Endometrium (tissue), 2 donors: ENCODE results near the gene RAP1GAP2.

Experiments
- FAIRE-seq: peaks from 2 replicates; lab custom pipeline; 2012; peaks lifted over from hg19 to GRCh38; lab: Jason Lieb, UNC
- donor health status: control.
- donor health status: control.

The RAP1GAP2 gene

DNA sequence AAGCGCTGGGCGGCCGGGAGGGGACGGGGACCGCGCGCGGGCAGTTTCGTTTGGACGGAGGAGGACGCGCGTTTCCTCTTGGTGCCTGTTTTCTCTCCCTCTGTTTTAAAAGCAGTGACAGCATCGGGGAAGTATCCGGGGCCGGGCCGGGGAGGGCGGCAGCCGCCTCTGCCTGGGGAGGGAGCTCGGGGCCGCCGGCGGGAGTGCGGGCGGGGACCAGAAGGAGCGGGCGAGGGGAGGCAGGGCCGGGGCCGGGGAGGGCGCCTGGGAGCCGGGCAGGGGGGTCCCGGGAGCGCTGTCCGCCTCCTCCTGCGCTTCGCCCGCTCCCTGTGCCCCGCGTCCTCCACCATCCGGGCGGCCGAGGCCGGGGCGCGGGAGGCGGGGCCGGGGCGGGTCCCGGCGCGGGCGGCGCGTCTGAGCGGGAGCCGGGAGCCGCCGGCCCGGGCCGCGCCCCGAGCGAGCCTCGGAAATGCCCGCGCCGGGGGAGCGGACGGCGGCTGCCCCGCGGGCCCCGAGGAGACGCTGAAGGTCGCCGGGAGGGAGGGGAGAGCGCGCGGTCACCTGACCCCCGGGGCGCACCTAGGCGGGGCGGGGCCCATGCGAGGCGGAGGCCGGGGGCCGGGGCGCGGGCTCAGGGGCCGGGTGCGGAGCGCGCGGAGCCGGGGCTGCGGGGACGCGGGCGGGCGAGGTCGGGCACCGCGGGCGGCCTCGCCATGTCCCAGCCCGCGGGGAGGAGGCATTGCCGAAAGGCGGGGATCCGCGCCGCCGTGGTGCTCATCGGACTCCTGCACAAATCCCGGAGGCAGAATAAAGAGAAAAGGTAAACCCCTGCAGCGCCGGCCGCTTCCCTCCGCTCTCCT, 57.3 kb downstream of the RAP1GAP2 start:
- FAIRE-seq: no peak

DNA sequence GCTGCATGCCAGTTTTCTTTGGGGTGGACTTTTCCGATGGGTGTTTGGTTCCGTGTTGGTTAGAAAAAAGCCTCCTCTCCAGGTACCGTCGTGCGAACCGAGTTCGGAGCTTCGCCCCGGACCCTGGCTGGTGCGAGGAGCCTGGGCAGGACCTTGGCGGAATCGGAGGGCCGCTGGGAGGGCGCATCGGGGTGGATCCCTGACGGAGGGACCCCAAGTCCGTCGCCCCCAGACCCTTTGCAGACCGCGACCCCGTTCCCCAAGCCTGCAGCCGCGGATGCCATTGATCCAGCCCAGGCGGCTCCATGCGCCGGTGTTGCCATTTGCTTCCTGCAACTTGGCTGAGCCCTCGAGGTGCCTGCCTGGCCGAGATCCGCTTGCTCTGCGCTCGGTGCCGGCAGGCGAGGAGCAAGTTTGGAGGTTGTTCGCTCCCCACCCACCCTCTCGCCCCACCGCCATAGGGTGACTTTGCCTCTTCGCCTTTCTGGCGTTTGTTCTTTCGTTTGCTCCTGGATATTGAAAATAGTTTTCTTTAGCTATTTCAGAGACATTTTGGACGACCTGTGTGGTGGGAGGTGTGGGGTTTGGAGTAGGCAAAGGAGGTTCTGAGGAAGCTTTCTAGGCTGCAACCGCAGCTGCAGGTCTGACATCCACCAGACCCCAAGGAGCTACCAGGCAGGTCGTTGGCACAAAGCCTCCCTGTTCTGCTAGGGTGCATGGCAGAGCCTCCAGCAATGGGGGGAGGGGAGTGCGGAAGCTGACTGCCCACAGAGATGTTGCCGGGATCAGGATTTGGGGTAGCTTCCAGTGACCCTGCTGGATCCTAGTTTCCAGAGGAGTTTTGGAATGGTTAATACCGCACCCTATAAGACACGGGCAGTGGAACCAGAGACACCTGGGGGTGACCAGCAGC, 58.2 kb downstream of the RAP1GAP2 start:
- no peak for FAIRE-seq

DNA sequence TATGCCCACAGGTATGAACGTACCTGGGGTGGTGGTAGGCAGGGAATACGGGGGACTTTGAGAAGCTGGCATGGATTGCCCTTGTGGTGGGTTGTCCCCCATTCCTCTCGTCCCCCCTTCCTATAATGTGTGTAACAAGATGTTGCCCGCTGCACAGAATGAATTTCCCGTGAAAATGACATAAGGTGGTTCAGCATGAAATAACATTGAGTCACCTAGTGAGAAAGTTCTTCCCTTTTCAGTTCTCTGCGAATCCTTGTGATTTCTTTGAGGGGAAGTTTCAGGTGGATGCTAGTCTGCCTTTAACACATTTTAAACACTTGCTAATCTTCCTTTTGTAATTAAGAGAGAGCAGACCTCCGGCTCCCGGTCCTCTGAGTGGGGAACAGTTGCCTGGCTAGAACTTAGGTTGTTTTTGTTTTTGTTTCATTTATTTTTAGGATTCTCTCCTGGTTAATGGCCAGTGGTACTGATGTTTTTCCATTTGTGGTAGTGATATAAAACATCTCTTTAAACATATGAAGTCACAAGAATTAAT, 58.9 kb downstream of the RAP1GAP2 start:
- peak; percentile 53 for FAIRE-seq

DNA sequence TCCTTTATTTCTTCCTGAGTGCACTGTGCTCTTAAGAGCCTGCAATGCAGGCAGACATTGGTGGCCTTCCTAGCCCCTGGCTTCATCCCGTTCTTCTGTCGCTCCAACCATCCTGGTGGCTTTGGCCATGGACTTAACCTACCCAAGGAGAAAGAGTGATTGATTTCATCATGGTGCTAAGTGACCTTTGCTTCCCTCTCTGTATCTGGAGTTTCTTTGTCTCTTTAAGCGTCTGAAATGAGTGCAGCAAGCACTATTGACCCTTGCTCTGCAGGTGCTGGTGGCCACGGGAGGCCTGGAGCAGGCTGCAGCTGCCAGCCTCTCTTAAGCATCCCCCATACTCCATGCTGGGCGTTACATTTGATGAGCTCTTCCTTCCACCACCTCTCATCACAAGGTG, 60.5 kb downstream of the RAP1GAP2 start:
- no peak for FAIRE-seq

DNA sequence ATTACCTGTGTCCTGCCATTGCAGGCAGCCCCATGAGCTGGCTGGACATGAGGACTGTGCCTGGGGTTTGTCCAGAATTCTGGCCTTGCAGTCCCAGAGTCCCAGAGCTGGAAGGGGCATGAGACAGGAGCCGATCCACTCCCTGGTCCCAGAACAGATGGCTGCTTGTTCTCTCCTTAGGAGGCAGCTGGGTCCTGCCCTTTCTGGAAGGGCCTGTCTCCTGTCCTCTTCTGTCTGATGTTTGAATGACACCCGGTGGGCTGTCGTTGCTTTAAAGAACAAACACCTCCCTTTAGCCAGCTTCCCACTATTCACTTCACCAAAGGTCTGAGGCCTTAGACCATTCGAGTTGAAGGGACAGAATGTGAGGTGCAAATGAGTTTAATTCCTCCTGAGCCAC, 63.8 kb downstream of the RAP1GAP2 start:
- FAIRE-seq: no peak

DNA sequence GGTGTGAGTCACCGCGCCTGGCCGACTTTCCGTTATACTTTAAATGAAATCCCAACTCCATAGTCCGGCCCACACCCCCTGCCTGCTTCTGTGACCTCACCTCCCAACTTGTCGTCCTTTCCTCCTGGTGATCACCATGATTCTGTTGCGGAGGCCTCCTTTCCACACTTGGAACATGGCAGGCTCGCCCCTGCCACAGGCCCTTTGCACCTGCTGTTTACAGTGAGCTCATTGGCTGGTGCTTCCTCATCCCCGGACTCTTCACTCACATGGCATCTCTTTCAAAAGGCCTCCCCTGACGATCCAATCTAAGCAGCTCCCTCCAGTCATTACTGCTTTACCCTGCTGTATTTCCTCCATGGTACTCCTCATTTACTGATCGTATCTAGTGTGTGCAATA, 64.6 kb downstream of the RAP1GAP2 start:
- FAIRE-seq: no peak

DNA sequence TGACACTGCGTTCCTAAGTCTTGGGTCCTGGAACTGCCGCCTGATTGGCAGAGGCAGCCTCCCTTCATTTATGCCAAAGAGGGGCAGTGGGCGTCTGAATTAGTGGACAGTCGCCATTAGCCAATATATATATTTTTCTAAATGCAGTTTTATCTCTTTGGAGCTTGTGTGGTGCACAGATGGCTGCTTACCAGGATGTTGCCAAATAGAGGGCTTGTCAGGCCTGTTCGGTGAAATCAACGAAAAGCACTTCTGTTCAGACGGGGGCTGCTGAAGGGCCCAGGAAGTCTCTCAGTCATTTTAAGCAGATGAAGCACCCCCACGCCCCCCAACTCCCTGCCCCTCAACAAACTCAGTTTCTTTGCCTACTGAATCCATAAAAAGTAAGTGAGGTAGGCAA, 66.0 kb downstream of the RAP1GAP2 start:
- FAIRE-seq: no peak

DNA sequence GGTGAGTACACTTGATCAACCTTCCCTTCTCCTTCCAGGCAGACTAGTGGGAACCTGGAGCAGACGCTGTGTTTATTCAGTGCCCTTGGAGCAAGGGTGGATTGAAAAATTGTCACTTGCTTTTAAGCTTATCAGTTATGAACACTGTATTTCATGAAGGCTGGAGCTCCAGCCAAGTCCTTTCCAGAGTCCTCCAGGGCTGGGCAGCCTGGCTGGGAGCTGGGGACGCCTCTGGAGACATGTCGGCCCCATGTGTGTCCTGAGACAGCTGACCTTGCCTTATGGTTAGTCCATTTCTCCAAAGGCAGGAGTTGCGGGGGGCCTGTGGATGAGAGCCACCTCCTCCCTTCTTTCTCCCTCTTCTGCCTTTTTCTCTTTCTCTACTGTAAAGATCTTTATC, 67.0 kb downstream of the RAP1GAP2 start:
- no peak for FAIRE-seq

DNA sequence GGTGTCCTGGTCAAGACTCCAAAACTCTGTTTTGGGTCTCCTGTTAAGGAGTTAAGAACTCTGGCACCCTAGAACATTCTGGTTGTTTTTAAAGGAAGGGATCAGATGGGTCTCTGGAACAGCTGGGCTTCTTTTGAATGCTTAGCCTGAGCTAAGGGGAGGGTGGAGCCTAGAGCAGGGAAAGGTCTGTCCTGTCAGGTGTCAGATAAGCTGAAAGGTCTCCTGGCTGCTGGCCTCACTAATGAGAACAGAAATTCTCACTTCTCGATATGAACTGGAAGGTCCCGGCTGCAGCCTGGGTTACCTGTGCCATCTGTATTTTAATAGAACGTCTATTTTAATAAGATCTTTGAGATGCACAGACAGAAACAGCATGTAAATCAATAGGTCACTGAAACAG, 69.0 kb downstream of the RAP1GAP2 start:
- FAIRE-seq: no peak

DNA sequence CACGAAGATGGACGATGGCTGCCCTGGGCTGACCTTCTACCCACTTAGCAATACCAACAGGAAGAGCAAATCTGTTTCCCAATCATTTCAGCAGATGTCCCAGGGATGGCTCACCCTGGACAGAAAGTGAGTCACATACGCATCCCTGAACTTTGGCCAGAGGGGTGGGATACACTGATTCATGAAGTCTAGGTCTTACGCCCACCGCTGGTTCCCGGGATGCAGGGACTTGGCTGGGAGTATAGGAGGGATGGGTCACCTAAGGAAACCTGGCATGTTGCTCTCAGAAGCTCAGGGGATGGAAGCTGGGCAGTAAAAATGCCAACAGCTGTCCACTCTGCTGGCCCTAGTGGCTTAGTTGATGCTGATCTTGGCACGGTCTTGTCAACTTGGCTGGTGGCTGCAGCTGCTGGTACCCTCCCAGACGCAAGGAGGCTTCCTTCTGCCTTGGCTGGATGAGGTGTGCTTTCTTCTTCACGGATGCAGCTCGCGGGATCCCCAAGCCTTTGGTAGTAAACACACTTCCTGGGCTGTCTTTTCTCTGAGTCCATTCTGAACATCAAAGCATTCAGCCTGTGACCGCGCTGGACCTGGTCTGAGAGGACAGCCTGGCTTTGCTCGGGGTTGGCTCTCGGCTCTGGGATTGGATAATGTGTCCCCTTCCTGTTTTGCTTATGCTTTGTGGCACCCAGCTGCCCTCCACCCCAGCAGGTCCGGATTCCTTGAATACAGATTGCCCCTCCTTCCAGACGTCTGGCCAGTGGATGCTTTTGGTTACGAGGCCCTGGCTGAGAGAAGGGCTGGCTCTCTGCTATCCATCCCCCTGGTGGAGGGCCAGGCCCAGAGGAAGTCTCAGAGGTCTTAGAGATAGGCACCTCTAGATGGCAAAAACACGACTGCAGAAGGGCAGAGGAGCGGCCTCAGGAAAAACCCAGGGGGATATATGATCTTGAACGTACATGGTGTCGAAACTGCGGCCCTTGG, 71.5 kb downstream of the RAP1GAP2 start:
- no peak for FAIRE-seq

DNA sequence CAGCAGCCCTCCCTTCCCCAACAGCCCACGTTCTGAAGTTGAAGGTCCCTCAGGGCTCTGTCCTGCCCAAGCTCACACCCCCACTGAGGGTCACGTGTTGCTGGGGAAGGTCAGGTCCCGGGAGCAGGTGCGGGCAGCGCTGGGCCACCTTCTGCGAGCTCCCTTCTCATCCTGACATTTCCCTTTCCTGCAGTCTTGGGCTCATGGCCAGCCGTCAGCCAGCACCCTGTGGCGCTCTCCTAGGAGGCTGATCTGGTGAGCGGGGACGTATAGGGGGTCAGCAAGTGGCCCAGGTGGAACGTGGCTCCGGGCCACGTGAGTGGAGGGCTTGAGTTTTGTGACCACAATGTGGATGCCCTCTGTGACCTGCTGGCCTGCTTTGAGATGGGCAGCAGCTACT, 73.4 kb downstream of the RAP1GAP2 start:
- FAIRE-seq: no peak

DNA sequence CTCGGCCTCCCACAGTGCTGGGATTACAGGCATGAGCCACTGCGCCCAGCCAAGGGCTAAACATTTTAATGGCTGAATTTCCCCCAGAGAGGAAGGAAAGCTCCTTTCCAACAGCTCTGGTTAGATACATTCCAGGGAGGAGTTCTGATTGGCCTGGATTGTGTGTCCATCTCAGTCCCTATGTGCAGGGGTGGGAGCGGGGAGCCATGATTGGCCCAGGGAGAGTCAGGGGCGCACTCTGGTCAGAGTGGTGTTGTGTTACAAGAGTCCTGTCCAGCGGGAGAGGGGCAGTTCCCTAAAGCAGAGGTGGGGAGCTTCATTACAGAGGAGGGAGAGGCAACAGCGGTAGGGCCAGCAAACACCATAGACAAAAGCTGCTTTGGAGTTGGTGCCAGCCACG, 75.0 kb downstream of the RAP1GAP2 start:
- no peak for FAIRE-seq

DNA sequence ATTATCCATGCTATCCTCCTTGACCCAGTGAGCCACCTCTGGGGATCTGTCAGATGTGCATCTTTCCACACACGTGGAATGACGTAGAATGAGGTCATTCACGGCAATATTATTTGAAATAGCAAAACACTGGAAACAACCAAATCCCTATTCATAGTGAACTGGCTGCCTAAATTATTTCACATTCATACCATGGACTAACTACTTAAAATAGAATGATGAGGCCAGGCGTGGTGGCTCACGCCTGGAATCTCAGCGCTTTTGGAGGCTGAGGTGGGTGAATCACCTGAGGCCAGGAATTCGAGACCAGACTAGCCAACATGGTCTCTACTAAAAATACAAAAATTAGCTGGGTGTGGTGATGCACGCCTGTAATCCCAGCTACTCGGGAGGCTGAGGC, 75.5 kb downstream of the RAP1GAP2 start:
- FAIRE-seq: no peak

DNA sequence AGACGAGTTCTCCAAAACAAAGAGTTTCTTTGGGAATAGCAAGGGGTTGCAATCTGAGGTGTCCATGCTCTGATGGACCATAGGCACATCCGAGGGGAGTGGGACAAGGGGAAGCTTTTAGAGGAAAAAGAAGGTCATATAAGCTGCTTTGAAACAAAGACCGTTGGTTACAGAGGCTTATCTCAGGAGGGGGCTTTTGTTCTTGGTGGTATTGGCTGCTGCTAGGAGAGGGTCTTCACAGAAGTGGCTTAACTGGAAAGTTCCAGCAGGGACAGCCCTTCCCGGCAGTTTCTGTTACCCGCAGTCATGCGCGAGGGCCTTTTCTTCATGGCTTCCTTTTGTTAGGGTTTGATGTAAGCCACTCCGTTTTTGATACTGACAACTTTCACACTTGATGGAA, 76.0 kb downstream of the RAP1GAP2 start:
- FAIRE-seq: no peak

DNA sequence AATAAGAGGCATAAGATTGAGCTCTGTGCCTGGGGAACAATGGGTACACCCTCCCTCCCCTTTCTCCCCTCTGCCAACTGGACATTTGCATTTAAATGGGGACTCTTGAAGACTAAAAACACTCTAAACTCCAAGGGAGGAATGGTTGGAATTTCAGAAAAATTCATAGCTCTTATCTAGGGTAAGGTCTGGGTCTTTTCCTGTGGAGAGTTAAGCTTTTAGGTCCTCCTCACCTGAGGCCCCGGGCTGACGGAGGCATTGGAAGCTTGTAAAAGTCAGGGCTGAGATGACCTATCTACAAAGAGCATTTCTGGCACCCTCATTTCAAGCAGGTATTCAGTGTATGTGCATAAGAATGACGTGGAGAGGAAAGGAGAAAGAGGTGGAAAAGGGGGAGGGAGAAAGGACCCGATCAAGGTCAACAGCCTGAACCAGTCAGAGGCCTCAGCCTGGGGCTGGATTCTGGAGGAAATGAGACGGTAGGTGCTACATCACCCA, 78.0 kb downstream of the RAP1GAP2 start:
- FAIRE-seq: no peak

DNA sequence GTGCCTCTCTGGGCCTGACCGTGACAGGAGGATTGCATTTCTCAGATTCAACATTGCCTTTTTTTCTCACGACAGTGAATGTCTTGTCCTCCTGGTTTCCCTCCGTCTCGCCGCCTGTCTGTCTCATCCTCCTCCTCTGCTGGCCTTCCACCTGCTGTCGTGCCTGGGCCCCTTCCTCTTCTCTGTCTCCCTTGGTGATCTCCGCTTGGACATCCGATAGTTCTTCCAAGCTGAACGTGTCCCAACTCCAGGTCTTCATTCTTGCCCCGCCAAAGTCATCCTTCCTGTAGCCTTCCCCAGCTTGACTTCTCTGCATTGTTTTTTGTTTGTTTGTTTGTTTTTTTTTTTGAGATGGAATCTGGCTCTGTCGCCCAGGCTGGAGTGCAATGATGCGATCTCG, 79.4 kb downstream of the RAP1GAP2 start:
- FAIRE-seq: no peak

DNA sequence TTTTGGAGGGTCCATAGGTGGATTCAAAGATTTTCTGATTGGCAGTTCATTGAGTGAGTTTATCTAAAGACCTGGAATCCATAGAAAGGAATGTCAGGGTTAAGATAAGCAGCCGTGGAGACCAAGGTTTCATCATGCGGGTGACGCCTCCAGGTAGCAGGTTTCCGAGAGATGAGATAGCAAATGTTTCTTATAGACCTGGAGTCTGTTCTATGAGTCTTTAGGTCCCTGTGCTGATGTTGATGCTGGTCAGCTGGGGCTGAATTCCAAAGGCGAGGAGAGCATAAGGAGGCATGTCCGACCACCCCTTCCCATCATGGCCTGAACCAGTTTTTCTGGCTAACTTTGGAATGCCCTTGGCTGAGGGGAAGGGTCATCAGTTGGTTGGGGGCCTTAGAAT, 80.2 kb downstream of the RAP1GAP2 start:
- FAIRE-seq: no peak

DNA sequence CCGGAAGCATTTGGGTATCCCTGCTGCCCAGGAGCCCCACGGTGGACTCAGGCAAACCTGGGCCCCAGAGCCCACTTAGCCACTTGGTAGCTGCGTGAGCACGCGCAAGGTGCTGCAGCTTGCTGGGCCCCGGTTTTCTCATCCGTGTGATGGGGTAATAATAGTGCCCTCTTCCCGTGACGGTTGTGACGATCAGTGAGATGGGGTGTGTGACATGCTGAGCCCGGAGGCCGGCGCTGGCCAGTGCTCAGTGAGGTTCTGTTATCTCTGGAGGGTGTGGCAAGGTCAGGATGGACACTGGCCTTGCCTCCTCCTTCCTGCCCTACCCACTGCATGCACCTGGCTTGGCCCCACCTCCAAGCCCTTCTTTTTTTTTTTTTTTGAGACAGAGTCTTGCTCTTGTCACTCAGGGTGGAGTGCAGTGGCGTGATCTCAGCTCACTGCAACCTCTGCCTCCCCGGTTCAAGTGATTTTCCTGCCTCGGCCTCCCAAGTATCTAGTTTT, 82.6 kb downstream of the RAP1GAP2 start:
- no peak for FAIRE-seq

DNA sequence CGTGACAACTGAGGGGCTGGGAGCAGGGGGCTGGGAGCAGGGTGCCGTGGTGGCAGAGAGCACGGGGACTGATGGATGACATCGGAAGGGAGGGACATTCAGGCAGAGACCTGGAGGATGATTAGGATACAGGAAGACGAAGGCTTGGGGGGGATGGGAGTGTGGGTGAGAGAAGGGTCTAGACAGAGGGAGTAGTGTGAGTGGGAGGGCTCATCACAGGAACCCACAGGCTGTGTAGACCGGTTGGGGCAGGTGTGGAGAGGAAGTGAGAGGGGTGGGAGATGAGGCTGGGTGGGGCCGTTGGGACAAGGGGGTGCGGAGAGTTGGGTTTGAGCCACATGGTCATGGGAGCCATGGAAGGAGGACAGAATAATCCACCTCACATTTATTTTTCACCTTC, 83.8 kb downstream of the RAP1GAP2 start:
- FAIRE-seq: no peak

DNA sequence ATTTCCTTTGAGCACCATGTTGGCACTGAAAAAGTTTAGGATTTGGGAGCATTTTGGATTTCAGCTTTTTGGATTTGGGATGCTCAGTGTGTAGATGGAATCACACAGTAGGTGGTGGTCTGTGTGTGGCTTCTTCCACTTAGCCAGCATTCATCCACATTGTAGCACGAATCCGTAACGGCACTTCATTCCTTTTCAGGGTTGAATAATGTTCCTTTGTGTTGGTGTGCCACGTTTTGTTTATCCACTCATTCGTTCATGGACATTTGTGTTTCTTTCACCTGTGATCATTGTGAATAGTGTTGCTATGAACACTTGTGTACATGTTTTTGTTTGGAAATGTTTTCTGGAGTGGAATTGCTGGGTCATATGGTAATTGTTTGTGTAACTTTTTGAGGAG, 85.1 kb downstream of the RAP1GAP2 start:
- FAIRE-seq: no peak

DNA sequence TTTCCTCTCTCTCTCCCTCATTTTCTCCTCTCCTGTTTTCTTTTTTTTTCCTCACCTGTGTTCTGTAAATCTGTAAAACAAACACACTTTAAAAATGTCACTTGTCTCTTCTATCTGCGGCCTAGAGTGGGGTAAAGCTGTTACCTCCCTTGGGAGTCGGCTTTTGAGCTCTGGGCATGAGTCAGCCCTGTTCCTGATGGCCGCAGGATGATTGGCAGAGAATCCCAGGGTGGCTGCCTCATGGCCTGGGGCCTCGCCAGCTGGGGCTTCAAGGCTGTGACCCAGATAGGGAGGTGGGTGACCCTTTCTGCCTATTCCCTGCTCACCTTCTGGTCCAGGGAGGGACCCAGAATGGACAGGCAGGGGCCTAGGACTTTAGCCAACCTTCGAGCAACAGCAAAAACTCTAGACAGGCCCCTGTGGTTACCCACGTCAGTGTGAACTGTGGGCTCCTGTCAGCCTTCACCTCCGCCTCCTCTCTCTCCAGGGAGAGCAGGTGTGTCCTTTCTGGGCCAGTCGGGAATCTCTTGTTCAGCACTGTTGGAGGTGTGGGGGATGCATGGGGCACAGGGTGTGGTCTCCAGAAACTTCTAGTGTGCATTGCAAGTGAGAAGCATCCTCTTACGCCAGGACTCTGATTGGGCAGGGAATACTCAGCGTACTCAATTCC, 87.4 kb downstream of the RAP1GAP2 start:
- FAIRE-seq: no peak
